VCaP (cell line): ENCODE data around the gene HCK.

Experiments used
- H3K27ac ChIP-seq: fragments of 450-650 bp; 2 replicates; pipeline ENCODE4 v1.5.1; 2017
- CTCF ChIP-seq: fragments of 450-650 bp; conservative IDR thresholded peaks from 2 replicates; pipeline ENCODE4 v1.5.1; 2017; ENCODE audit warnings: mild to moderate bottlenecking, moderate library complexity

HCK gene

DNA sequence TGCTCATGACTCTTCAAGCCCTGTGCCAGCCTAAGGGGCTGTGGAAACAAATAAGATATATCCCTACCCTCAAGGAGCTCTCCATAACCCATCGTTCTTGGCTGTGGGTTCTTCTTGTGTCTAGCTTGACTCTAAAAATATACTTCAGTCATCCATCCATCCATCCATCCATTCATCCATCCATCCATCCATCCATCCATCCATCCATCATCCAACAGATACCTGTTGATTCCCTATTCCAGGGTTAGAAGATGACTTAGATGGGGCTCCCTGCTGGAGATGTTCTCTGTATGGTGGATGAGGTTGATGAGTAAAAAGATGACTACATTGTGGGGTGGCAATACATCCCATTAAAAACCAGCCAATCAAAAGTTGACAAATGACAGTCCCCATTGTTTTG is 23.5 kb downstream of the HCK start:
- TF ChIP-seq CTCF = no peak
- H3K27ac ChIP-seq = no peak overlapping the region

DNA sequence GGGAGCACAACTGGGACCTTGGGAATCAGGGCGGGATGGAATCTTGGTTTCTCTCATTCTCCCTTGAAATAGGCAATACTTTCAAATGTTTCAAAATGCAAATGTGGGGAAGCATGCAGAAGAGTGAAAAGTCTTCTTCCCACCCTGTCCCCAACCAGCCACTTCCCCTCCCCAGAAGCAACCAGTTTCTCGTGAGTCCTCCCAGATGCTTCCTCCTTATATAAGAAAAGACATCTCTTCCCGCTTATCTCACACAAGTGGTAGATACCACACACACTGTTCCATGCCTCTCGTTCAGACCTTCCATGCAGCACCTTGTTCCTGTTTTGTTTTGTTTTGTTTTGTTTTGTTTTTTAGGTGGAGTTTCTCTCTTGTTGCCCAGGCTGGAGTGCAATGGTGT is 25.1 kb downstream of the HCK start:
- H3K27ac ChIP-seq = no peak overlapping the region
- no peak for TF ChIP-seq CTCF

DNA sequence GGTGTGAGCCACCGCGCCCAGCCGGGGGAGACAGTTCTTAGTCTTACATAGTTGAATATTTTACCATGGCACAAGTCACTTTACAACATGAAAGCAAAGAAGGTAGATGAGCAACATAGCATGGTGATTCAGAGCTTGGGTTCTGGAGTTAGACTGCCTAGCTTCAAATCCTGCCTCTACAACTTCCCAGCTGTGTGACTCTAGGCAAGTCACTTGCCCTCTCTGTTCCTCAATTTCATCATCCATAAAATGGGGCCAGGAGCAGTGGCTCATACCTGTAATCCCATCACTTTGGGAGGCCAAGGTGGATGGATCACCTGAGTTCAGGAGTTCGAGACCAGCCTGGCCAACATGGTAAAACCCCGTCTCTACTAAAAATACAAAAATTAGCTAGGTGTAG is 26.3 kb downstream of the HCK start:
- no peak for TF ChIP-seq CTCF
- no peak overlapping the region for H3K27ac ChIP-seq

DNA sequence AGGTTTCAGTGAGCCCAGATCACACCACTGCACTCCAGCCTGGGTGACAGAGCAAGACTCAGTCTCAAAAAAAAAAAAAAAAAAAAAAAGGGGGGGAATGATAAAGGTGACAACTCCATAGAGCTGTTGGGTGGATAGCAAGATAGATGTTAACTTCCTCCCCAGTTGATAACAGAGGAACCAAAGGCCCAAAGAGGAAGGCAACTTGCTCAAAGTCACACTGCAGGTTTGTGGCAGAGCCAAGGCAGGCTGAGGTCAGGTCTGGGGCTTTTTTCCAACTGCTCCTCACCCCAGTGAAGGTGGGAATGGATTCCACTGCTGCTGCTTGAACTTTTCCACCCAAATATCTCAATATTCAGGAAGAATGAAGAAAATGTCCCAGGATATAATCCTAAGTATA is 26.7 kb downstream of the HCK start:
- TF ChIP-seq CTCF = no peak
- H3K27ac ChIP-seq = no peak overlapping the region

DNA sequence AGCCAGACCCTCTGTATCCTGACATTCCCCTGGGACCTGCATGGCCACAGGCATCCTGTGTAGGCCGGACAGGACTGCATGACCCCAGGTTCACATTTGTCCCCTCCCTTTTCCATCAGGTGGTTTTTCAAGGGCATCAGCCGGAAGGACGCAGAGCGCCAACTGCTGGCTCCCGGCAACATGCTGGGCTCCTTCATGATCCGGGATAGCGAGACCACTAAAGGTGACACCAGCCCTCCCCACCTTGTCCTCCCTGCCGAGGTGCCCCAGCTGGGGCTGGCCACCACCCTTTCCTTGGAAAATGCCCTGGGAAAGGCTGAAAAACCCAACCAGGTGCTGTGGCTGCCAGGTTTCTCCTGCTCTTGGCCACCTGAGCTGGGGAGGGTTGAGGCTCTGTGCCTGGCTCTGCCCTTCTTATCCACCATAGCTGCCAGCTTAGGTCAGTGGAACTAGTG is 27.6 kb downstream of the HCK start:
- no peak overlapping the region for H3K27ac ChIP-seq
- TF ChIP-seq CTCF = no peak

GRCh38 chr20:32080783-32081182 is 28.7 kb downstream of the HCK start:
- H3K27ac ChIP-seq = no peak overlapping the region
- TF ChIP-seq CTCF = no peak

DNA sequence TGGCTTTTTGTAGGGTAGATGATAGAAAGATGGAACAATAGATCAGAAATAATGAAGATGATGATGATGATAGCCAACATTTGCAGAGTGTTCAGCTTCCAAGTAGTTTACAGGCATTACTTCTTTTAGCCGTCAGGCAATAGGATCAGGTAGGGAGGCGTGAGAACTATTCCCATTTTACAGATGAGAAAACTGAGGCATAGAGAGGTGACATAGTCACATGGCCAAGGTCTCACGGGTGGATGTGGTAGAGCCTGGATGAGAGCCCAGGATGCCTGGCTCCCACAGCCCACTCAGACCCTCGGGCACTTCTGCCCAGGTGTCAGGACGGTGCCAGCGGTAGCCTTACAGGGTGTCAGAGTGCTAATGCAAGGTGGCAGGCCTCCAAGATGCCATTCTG is 31.4 kb downstream of the HCK start:
- H3K27ac ChIP-seq = no peak overlapping the region
- no peak for TF ChIP-seq CTCF

GRCh38 chr20:32087070-32087469 is 35.0 kb downstream of the HCK start:
- H3K27ac ChIP-seq = no peak overlapping the region
- no peak for TF ChIP-seq CTCF
